Measurements from ENCODE around the gene SNAPIN. TPM values are rescaled to one million over a fixed set of nuclear protein-coding genes. Genes with fewer than 3 reads are reported as not detected.
A peak's percentile ranks its signal among the peaks of the same experiment; 100 is the strongest.

SNAPIN gene
- total and polyA plus RNA-seq, 9 of the 15 experiments (the other 6 are each of a cell fraction or from before 2014, with no cell fraction given) = 11.2 to 43.9 (median 32.3) TPM

DNA sequence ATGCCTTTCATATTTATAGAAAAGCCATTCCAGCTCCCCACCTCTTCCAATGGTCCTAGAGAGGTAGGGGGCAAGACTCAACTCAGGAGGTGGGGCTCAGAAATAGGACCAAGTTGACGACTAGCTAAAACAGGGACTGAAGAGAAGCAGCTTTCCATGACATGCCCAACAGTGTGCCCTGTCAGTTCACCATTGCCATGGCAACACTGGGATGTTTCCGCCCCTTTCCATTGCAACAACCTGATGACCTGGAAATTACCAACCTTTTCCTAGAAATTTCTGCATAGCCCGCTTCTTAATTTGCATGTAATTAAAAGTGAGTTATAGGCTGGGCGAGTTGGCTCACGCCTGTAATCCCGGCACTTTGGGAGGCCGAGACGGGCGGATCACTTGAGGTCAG, 47.0 kb downstream of the SNAPIN start:
- no peak overlapping the region for H3K9ac ChIP-seq (ENCODE audit: insufficient read depth in 1 of 2, low read depth in 2 of 2, low read length in 2 of 2)
- H3K9me3 ChIP-seq (replicated peaks; ENCODE audit: control insufficient read depth, insufficient read depth, low read depth, low read length) = no peaks in the 10 kb centered on the region
- FAIRE-seq (no peak), ATAC-seq (no peak), DNase-seq (ENCODE audit: extremely low read depth in 1 of 4, low spot score in 3 of 4) (no peak)
- no peaks in the 10 kb centered on the region for H4K20me1 ChIP-seq (replicated peaks; ENCODE audit: control insufficient read depth, insufficient read depth, low read length)
- no TSS peak for BruUV-seq (replicated peaks)
- WGBS (ENCODE audit: insufficient coverage, low coverage, missing lambda C conversion rate) = 65% methylated on average over 9 of the region's 9 CpGs
- in situ Hi-C loops (cut with MboI) (no loop called here), intact Hi-C loops (cut with micrococcal nuclease) (no loop called here)
- peaks cover 0 to 10% of the 10 kb centered on the region in 2 experiments; a peak in 3 of 5 replicates for H3K4me1 ChIP-seq (replicated peaks in 1 of 2; ENCODE audit: control insufficient read depth in 2 of 2, insufficient read depth in 2 of 2, low read length in 2 of 2)
- ChIA-PET POLR2A (no interaction called here), CTCF (ENCODE audit: low intra/inter-chr PET ratio) (no interaction called here)
- no peak overlapping the region for H2AFZ ChIP-seq (ENCODE audit: low read depth, low read length)
- no peak overlapping the region for H3K4me2 ChIP-seq (ENCODE audit: insufficient read depth, low read length)
- H3K27ac ChIP-seq (ENCODE audit: extremely low read depth, low read depth, low read length) = no peak overlapping the region
- H3K36me3 ChIP-seq (ENCODE audit: control insufficient read depth, insufficient read depth, low read length) = no peaks in the 10 kb centered on the region
- no peak for TF ChIP-seq ZNF561 (CRISPR knock-in tag; conservative IDR thresholded peaks at IDR 0.05)
- TF ChIP-seq MECOM (CRISPR knock-in tag; IDR thresholded peaks at IDR 0.05) = no peak
- no peak for TF ChIP-seq NFYB (IDR thresholded peaks at IDR 0.05; ENCODE audit: extremely low read depth, insufficient read length)
- TF ChIP-seq RFX1 (IDR thresholded peaks at IDR 0.05) = peak; percentile 83
- TF ChIP-seq ERF (CRISPR knock-in tag; IDR thresholded peaks at IDR 0.05) = no peak
- no peak for TF ChIP-seq ETV5 (CRISPR knock-in tag; IDR thresholded peaks at IDR 0.05; ENCODE audit: low read depth)
- TF ChIP-seq, protein P1, sequence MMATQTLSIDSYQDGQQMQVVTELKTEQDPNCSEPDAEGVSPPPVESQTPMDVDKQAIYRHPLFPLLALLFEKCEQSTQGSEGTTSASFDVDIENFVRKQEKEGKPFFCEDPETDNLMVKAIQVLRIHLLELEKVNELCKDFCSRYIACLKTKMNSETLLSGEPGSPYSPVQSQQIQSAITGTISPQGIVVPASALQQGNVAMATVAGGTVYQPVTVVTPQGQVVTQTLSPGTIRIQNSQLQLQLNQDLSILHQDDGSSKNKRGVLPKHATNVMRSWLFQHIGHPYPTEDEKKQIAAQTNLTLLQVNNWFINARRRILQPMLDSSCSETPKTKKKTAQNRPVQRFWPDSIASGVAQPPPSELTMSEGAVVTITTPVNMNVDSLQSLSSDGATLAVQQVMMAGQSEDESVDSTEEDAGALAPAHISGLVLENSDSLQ (IDR thresholded peaks at IDR 0.05) = peak; percentile 62; the same call in 1 of the 2 replicates
- no peak for TF ChIP-seq NFRKB (IDR thresholded peaks at IDR 0.05; ENCODE audit: low read depth)
- TF ChIP-seq SRF (CRISPR knock-in tag; IDR thresholded peaks at IDR 0.05) = no peak
- TF ChIP-seq EWSR1 (IDR thresholded peaks at IDR 0.05; ENCODE audit: borderline replicate concordance, low read depth, partially characterized antibody) = no peak
- TF ChIP-seq, protein P2, sequence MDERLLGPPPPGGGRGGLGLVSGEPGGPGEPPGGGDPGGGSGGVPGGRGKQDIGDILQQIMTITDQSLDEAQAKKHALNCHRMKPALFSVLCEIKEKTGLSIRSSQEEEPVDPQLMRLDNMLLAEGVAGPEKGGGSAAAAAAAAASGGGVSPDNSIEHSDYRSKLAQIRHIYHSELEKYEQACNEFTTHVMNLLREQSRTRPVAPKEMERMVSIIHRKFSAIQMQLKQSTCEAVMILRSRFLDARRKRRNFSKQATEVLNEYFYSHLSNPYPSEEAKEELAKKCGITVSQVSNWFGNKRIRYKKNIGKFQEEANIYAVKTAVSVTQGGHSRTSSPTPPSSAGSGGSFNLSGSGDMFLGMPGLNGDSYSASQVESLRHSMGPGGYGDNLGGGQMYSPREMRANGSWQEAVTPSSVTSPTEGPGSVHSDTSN (CRISPR knock-in tag; IDR thresholded peaks at IDR 0.05; ENCODE audit: low read depth) = no peak
- TF ChIP-seq, protein P2 (tag; conservative IDR thresholded peaks at IDR 0.05; ENCODE audit: low read depth) = no peak
- H3K27me3 ChIP-seq (ENCODE audit: control insufficient read depth in 2 of 2, insufficient read depth in 2 of 2, low read length in 2 of 2) = no peaks in the 10 kb centered on the region
- no peaks in the 10 kb centered on the region for H3K9me1 ChIP-seq (ENCODE audit: control insufficient read depth, insufficient read depth, low read length)
- no peaks in the 10 kb centered on the region for H3K79me2 ChIP-seq (ENCODE audit: control insufficient read depth, insufficient read depth, low read length)
- H3K4me3 ChIP-seq = no peak overlapping the region

Data from K562 (cell line).